Liver (tissue), 9 donors: ENCODE data around the gene DSCAML1. TPM values are rescaled to one million over a fixed set of nuclear protein-coding genes. Genes with fewer than 3 reads are reported as not detected.

Experiments
- DNase-seq: peaks from one replicate; pipeline ENCODE4 v3.0.0-alpha.2; 2017; ENCODE audit warnings: low spot score
- H3K27ac ChIP-seq, 2 donors: one replicate each; pipeline ENCODE4 v1.7.0; 2013; ENCODE audit warnings: inconsistent platforms in 2 of 2, low read length in 2 of 2, control low read depth in 1 of 2, low read depth in 1 of 2, mild to moderate bottlenecking in 1 of 2
- H3K27me3 ChIP-seq, 4 donors: one replicate each; pipeline versions ENCODE4 v1.6.1 to v1.7.0; 2013; ENCODE audit warnings: low read length in 3 of 4, inconsistent platforms in 1 of 4, mild to moderate bottlenecking in 1 of 4, moderate library complexity in 1 of 4; ENCODE audit not compliant: control insufficient read depth in 4 of 4, insufficient read depth in 4 of 4
- H3K36me3 ChIP-seq, 4 donors: one replicate each; pipeline versions ENCODE4 v1.6.1 to v1.7.0; 2013; ENCODE audit warnings: low read length in 3 of 4, mild to moderate bottlenecking in 3 of 4, low read depth in 1 of 4, moderate library complexity in 1 of 4; ENCODE audit not compliant: control insufficient read depth in 4 of 4, insufficient read depth in 3 of 4
- H3K4me1 ChIP-seq, 4 donors: one replicate each; pipeline versions ENCODE4 v1.6.1 to v1.7.0; 2013; ENCODE audit warnings: low read length in 3 of 4, mild to moderate bottlenecking in 3 of 4, moderate library complexity in 1 of 4; ENCODE audit not compliant: control insufficient read depth in 4 of 4, insufficient read depth in 4 of 4
- H3K4me3 ChIP-seq, 3 donors: one replicate each; pipeline versions ENCODE4 v1.6.1 to v1.7.0; 2013; ENCODE audit warnings: low read length in 3 of 3, control low read depth in 1 of 3, low read depth in 1 of 3, mild to moderate bottlenecking in 1 of 3
- H3K9ac ChIP-seq, 2 donors: one replicate each; pipeline ENCODE4 v1.7.0; 2013; ENCODE audit warnings: low read length in 2 of 2, mild to moderate bottlenecking in 2 of 2, moderate library complexity in 2 of 2, control low read depth in 1 of 2, low read depth in 1 of 2
- H3K9me3 ChIP-seq, 4 donors: one replicate each; pipeline versions ENCODE4 v1.6.1 to v1.7.0; 2013; ENCODE audit warnings: low read length in 3 of 4; ENCODE audit not compliant: control insufficient read depth in 4 of 4
- EGR1 ChIP-seq, 2 donors: IDR thresholded peaks; 2 replicates each; pipeline ENCODE4 v1.6.1; 2016 to 2018; ENCODE audit warnings: antibody characterized with exemption in 2 of 2, low read depth in 2 of 2
- FOXA1 ChIP-seq: IDR thresholded peaks from 2 replicates; pipeline ENCODE4 v1.6.1; 2016; ENCODE audit warnings: antibody characterized with exemption
- FOXA2 ChIP-seq: IDR thresholded peaks from 2 replicates; pipeline ENCODE4 v1.6.1; 2016; ENCODE audit warnings: antibody characterized with exemption
- GABPA ChIP-seq, 2 donors: IDR thresholded peaks in 1 of 2; conservative IDR thresholded peaks in 1 of 2; 2 replicates each; pipeline ENCODE4 v1.6.1; 2016; ENCODE audit warnings: antibody characterized with exemption in 2 of 2, mild to moderate bottlenecking in 1 of 2, moderate library complexity in 1 of 2
- HNF4A ChIP-seq, 2 donors: conservative IDR thresholded peaks; 2 replicates each; pipeline ENCODE4 v1.6.1; 2016; ENCODE audit warnings: antibody characterized with exemption in 2 of 2, mild to moderate bottlenecking in 2 of 2
- HNF4G ChIP-seq: IDR thresholded peaks from 2 replicates; pipeline ENCODE4 v1.6.1; 2016; ENCODE audit warnings: antibody characterized with exemption
- JUND ChIP-seq, 2 donors: IDR thresholded peaks; 2 replicates each; pipeline ENCODE4 v1.6.1; 2016; ENCODE audit warnings: antibody characterized with exemption in 2 of 2
- NR2F2 ChIP-seq: IDR thresholded peaks from 2 replicates; pipeline ENCODE4 v1.6.1; 2016; ENCODE audit warnings: antibody characterized with exemption
- RAD21 ChIP-seq, 2 donors: IDR thresholded peaks; 2 replicates each; pipeline ENCODE4 v1.6.1; 2016; ENCODE audit warnings: antibody characterized with exemption in 2 of 2, mild to moderate bottlenecking in 2 of 2
- RXRA ChIP-seq, 2 donors: IDR thresholded peaks; 2 replicates each; pipeline ENCODE4 v1.6.1; 2017 to 2018; ENCODE audit warnings: antibody characterized with exemption in 2 of 2, mild to moderate bottlenecking in 1 of 2
- SP1 ChIP-seq: IDR thresholded peaks from 2 replicates; pipeline ENCODE4 v1.6.1; 2018; ENCODE audit warnings: antibody characterized with exemption, mild to moderate bottlenecking
- TAF1 ChIP-seq: conservative IDR thresholded peaks from 2 replicates; pipeline ENCODE4 v1.6.1; 2016; ENCODE audit warnings: antibody characterized with exemption, mild to moderate bottlenecking
- YY1 ChIP-seq: IDR thresholded peaks from 2 replicates; pipeline ENCODE4 v1.6.1; 2016; ENCODE audit warnings: antibody characterized with exemption, mild to moderate bottlenecking
- ZBTB33 ChIP-seq: IDR thresholded peaks from 2 replicates; pipeline ENCODE4 v1.6.1; 2016; ENCODE audit warnings: antibody characterized with exemption
- WGBS: extraction: QIAGEN DNeasy Blood & Tissue Kit; methylation state at CpG from one replicate; pipeline ENCODE4 v1.1.7; 2013; 5-methylcytosine and 5-hydroxymethylcytosine counted together
- polyA plus RNA-seq, 2 donors: library from polyadenylated mRNA; stranded (reverse) in 1 of 2; unstranded in 1 of 2; fragments of 200-250 nt in 1 of 2; fragments of >200 nt in 1 of 2; fragmentation: Nextera tagmentation in 1 of 2; extraction: Ambion mirVana in 1 of 2; gene quantifications; one replicate each; pipeline versions ENCODE4 v1.2.1 to v1.2.3, GENCODE V29; 2013 to 2015
- total RNA-seq, 2 donors: library from RNA; depleted of rRNA; stranded (reverse); fragments of >200 nt; gene quantifications; one replicate each; pipeline ENCODE4 v1.2.3, GENCODE V29; 2014
- TF ChIP-seq, protein P1 (sequence below): IDR thresholded peaks from 2 replicates; pipeline ENCODE4 v1.6.1; 2016; ENCODE audit warnings: antibody characterized with exemption, mild to moderate bottlenecking
- TF ChIP-seq, protein P2 (sequence below): fragments of 150-350 bp; IDR thresholded peaks from 2 replicates; pipeline ENCODE4 v1.5.1; 2017; ENCODE audit warnings: improper control_type of control experiment, low read depth, low read length; ENCODE audit not compliant: missing input control
- TF ChIP-seq, protein P3 (sequence below): IDR thresholded peaks from 2 replicates; pipeline ENCODE4 v1.6.1; 2016; ENCODE audit warnings: antibody characterized with exemption
- TF ChIP-seq, protein P4 (sequence below): IDR thresholded peaks from 2 replicates; pipeline ENCODE4 v1.6.1; 2016; ENCODE audit warnings: antibody characterized with exemption
- donor health status: healthy.
- donor health status: healthy.
- donor health status: healthy.
- donor health status: healthy.
- donor health status: healthy.

DSCAML1 gene
- total and polyA plus RNA-seq, 4 donors = 0.07 to 0.42 (median 0.20) TPM

DNA sequence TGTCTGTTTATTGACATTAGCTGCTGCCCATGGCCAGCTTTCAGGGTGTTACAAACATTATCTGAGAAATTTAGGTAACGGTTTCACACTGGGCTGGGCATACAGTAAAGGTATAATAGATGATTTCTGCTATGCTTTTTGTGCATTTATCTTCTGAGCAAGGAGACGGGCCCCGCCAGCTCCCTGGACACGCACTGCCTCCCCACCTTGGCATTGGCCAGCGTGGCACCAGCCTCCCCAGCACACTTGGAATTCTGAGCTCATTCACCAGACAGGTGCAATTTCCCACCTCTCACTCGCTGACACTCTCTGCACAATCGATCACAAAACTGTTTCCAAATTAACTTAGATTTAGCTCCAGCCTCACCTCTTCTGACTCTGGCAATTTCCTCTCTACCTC lies 246.6 kb downstream of the DSCAML1 start:
- Histone ChIP-seq H3K4me1 (no peaks in the 10 kb centered on the region), H3K9ac (no peak overlapping the region), H3K36me3 (no peaks in the 10 kb centered on the region), H3K4me3 (no peak overlapping the region), H3K27me3 (no peaks in the 10 kb centered on the region), H3K27ac (no peak overlapping the region), H3K9me3 (no peaks in the 10 kb centered on the region)
- DNase-seq = no peak
- no peak for TF ChIP-seq RAD21 (IDR thresholded peaks at IDR 0.05)
- TF ChIP-seq, protein P1, sequence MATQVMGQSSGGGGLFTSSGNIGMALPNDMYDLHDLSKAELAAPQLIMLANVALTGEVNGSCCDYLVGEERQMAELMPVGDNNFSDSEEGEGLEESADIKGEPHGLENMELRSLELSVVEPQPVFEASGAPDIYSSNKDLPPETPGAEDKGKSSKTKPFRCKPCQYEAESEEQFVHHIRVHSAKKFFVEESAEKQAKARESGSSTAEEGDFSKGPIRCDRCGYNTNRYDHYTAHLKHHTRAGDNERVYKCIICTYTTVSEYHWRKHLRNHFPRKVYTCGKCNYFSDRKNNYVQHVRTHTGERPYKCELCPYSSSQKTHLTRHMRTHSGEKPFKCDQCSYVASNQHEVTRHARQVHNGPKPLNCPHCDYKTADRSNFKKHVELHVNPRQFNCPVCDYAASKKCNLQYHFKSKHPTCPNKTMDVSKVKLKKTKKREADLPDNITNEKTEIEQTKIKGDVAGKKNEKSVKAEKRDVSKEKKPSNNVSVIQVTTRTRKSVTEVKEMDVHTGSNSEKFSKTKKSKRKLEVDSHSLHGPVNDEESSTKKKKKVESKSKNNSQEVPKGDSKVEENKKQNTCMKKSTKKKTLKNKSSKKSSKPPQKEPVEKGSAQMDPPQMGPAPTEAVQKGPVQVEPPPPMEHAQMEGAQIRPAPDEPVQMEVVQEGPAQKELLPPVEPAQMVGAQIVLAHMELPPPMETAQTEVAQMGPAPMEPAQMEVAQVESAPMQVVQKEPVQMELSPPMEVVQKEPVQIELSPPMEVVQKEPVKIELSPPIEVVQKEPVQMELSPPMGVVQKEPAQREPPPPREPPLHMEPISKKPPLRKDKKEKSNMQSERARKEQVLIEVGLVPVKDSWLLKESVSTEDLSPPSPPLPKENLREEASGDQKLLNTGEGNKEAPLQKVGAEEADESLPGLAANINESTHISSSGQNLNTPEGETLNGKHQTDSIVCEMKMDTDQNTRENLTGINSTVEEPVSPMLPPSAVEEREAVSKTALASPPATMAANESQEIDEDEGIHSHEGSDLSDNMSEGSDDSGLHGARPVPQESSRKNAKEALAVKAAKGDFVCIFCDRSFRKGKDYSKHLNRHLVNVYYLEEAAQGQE = no peak
- TF ChIP-seq, protein P2, sequence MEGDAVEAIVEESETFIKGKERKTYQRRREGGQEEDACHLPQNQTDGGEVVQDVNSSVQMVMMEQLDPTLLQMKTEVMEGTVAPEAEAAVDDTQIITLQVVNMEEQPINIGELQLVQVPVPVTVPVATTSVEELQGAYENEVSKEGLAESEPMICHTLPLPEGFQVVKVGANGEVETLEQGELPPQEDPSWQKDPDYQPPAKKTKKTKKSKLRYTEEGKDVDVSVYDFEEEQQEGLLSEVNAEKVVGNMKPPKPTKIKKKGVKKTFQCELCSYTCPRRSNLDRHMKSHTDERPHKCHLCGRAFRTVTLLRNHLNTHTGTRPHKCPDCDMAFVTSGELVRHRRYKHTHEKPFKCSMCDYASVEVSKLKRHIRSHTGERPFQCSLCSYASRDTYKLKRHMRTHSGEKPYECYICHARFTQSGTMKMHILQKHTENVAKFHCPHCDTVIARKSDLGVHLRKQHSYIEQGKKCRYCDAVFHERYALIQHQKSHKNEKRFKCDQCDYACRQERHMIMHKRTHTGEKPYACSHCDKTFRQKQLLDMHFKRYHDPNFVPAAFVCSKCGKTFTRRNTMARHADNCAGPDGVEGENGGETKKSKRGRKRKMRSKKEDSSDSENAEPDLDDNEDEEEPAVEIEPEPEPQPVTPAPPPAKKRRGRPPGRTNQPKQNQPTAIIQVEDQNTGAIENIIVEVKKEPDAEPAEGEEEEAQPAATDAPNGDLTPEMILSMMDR = no peak
- no peak for TF ChIP-seq SP1
- no peak for TF ChIP-seq FOXA1
- TF ChIP-seq, protein P3, sequence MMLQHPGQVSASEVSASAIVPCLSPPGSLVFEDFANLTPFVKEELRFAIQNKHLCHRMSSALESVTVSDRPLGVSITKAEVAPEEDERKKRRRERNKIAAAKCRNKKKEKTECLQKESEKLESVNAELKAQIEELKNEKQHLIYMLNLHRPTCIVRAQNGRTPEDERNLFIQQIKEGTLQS = no peak
- TF ChIP-seq HNF4A (conservative IDR thresholded peaks at IDR 0.05) = no peak
- TF ChIP-seq FOXA2 = no peak
- TF ChIP-seq NR2F2 = no peak
- TF ChIP-seq JUND (IDR thresholded peaks at IDR 0.05) = no peak
- no peak for TF ChIP-seq TAF1
- no peak for TF ChIP-seq ZBTB33
- TF ChIP-seq EGR1 (IDR thresholded peaks at IDR 0.05; ENCODE audit: low read depth in 2 of 2) = no peak
- TF ChIP-seq GABPA (IDR thresholded peaks at IDR 0.05 in 1 of 2, conservative IDR thresholded peaks at IDR 0.05 in 1 of 2) = no peak
- no peak for TF ChIP-seq RXRA (IDR thresholded peaks at IDR 0.05)
- 92% methylated on average over 7 of the region's 7 CpGs for WGBS

GRCh38 chr11:117549417-117549816 lies 247.6 kb downstream of the DSCAML1 start:
- H3K27ac ChIP-seq = no peak overlapping the region

More at GRCh38 chr11:117549417-117549816, 247.6 kb downstream of the DSCAML1 start:
- TF ChIP-seq, protein P2 = no peak
- TF ChIP-seq FOXA1 (no peak), SP1 (no peak), ZBTB33 (no peak), HNF4A (conservative IDR thresholded peaks at IDR 0.05) (no peak), YY1 (no peak), RXRA (IDR thresholded peaks at IDR 0.05) (no peak), GABPA (IDR thresholded peaks at IDR 0.05 in 1 of 2, conservative IDR thresholded peaks at IDR 0.05 in 1 of 2) (no peak), TAF1 (no peak), RAD21 (IDR thresholded peaks at IDR 0.05) (no peak), EGR1 (IDR thresholded peaks at IDR 0.05; ENCODE audit: low read depth in 2 of 2) (no peak), NR2F2 (no peak), HNF4G (no peak), FOXA2 (no peak)
- TF ChIP-seq, protein P3 = no peak
- TF ChIP-seq, protein P4, sequence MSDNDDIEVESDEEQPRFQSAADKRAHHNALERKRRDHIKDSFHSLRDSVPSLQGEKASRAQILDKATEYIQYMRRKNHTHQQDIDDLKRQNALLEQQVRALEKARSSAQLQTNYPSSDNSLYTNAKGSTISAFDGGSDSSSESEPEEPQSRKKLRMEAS = no peak
- DNase-seq = no peak
- no peak overlapping the region for H3K9ac ChIP-seq
- H3K36me3 ChIP-seq = no peaks in the 10 kb centered on the region
- H3K4me3 ChIP-seq = no peak overlapping the region
- H3K27me3 ChIP-seq = no peaks in the 10 kb centered on the region
- H3K4me1 ChIP-seq = no peaks in the 10 kb centered on the region
- WGBS = 91% methylated on average over 9 of the region's 9 CpGs
- H3K9me3 ChIP-seq = peaks cover 0 to 2% (median under 1%) of the 10 kb centered on the region in 4 donors
